ENCODE measurements around the gene JAKMIP3.

The JAKMIP3 gene

GRCh38 chr10:132099389-132100090 is 33.8 kb downstream of the JAKMIP3 start:
- DNase-seq (ENCODE audit: low read depth): no peak

- no peak for DNase-seq (ENCODE audit: low read depth)
Observed at GRCh38 chr10:132100091-132100481, 34.3 kb downstream of the JAKMIP3 start.

- no peak for DNase-seq (ENCODE audit: low read depth)
Observed at GRCh38 chr10:132100556-132101349, 35.0 kb downstream of the JAKMIP3 start.

GRCh38 chr10:132101529-132101928 is 35.8 kb downstream of the JAKMIP3 start:
- no peak for DNase-seq (ENCODE audit: low read depth)

- no peak for DNase-seq (ENCODE audit: low read depth)
Observed at GRCh38 chr10:132102071-132102716, 36.4 kb downstream of the JAKMIP3 start.

DNA sequence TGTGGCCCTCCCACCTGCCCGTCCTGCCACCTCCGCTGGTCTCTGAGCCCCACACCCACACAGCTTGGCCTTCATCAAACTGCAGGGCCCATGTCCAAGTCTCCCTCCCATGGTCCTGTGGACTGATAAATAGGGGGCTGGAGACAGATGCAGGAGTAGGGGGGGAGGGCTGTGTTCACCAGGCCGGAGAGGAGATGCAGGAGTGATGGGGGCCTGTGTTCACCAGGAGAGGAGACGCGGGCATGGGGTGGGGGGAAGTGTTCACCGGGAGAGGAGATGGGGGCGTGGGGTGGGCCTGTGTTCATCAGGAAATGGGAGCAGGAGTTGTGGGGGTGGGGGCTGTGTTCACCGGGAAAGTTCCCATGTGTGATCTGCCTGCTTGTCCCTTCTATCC is 37.0 kb downstream of the JAKMIP3 start:
- no peak for DNase-seq (ENCODE audit: low read depth)

DNA sequence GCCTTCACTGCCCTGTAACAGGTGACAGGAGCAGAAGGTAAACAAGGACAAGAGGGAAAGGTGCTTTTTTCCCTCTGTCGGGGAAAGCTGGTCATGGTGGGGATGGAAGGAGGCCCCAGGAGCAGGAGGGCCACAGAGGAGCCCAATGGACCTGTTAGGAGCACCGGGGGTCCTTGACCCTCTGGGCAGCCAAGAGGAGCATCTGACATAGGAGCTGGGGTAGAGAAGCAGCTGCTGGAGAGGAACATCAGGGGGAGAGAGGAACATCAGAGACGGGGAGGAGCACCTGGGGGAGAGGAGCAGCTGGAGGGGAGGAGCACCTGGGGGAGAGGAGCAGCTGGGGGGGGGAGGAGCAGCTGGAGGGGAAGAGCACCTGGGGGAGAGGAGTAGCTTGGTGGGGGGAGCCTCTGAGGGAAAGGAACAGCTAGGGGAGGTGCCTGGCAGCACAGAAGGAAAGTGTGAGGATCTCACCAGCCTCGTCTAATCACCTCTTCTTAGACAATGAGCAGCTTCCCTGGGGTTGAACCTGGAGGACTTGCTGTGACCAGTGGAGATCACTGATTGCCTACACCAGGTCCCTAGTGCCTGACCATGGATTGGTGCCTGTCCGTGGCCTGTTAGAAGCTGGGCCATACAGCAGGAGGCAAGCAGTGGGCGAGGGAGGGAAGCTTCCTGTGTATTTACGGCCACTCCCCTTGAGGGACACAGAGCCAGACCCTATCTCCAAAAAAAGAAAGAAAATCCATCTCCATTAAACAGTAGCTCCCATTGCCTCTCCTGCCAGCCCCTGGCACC is 37.6 kb downstream of the JAKMIP3 start:
- DNase-seq (ENCODE audit: low read depth): no peak

- DNase-seq (ENCODE audit: low read depth): no peak
Observed at GRCh38 chr10:132104062-132104461, 38.3 kb downstream of the JAKMIP3 start.

- DNase-seq (ENCODE audit: low read depth): no peak
Observed at GRCh38 chr10:132104471-132105301, 38.9 kb downstream of the JAKMIP3 start.

DNA sequence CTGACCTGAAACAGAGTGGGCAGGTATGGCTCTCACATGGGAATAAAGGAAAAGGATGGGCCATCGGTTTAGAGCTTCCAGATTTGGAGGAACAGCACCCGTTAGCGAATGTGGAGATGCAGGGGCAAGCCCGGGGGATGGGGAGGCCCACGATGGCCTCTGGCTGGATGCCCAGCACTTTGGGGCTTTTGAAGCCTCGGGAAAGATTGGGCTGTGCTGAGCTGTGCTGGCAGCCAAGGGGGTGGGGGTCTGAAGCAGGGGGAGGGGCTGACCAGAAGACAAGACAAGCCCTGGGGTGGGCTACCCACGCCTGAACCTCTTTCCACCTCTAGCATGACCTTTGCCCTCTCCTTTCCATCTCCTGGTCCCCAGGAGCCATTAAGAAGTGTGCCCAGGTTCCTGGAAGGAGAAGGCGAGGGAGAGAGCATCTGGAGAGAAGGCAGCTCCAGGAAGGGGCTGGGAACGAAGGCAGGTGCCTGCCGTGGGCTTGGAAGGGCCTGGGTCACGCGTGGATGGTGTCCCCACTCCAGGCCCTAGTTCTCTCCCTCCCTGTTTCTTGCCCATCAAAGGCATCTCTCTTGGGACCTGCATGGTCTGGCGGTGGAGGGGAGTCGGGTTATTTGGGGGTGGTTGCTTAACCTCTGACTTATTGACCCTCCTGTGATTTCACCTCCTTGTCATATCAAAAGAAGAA is 39.7 kb downstream of the JAKMIP3 start:
- DNase-seq (ENCODE audit: low read depth): no peak

GRCh38 chr10:132106431-132106830 is 40.7 kb downstream of the JAKMIP3 start:
- no peak for DNase-seq (ENCODE audit: low read depth)

GRCh38 chr10:132107186-132107948 is 41.6 kb downstream of the JAKMIP3 start:
- DNase-seq (ENCODE audit: low read depth): no peak

GRCh38 chr10:132107949-132108877 is 42.5 kb downstream of the JAKMIP3 start:
- no peak for DNase-seq (ENCODE audit: low read depth)

GRCh38 chr10:132109341-132110110 is 43.8 kb downstream of the JAKMIP3 start:
- no peak for DNase-seq (ENCODE audit: low read depth)

- DNase-seq (ENCODE audit: low read depth): no peak
Observed at GRCh38 chr10:132110111-132110521, 44.4 kb downstream of the JAKMIP3 start.

DNA sequence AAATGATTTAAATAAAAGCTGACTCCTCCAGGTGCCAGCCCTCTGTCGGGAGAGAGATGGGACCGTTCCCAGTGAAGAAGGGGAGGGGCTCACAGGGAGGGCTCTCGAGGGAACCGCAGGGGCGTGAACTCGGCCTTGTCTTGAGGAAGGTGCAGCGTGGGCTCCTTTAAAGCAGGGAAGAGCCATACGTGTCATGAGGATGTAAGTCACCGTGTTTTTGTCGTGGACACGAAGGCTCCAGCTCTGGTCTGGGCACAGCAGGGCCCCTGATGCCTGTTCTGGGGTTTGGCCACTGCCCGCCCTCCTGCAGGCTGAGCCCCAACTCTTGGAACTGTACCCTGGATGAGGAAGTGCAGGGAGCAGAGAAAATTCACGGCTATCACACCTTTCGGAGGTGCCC is 45.0 kb downstream of the JAKMIP3 start:
- no peak for DNase-seq (ENCODE audit: low read depth)

DNA sequence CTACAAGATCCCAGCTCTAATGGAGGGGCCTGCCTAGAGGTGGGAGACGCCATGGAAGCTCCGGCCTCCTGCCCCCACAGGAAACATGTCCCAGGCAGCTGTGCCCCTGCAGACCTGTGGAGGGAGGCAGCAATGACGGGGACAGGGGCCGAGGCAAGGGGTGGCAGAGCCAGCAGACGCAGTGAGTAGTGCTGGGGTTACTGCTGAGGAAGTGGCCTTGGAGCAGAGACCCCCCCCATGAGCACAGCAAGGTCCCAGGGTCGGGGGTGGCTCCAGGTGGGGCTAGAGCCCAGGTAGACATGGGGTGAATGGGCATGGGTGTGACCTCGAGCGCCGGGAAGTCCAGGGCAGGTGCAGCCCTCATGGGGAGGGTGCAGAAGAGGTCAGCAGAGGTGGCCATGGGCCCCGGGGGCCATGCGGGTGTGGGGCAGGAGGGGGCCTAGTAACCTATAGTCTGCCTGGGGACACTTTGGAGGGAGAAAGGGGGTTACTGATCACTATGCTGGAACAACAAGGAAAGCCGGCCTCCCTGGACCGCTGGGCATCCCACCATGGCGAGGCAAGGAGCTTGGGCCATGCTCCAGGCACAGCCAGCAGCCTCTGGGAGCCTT is 45.5 kb downstream of the JAKMIP3 start:
- DNase-seq (ENCODE audit: low read depth): no peak

Measured in ELR (cell line).